C4-2B (cell line): ENCODE measurements around the gene IL12RB1.
"Not testable (repeated sequence)": the region's sequence is repeated elsewhere in the genome, so short reads cannot be mapped to it uniquely, and the experiment has no call there.

Experiments used
- CTCF ChIP-seq: fragments of 450-650 bp; conservative IDR thresholded peaks from 2 replicates; pipeline ENCODE4 v1.5.1; 2017; ENCODE audit warnings: mild to moderate bottlenecking
- ZFX ChIP-seq: fragments of 450-650 bp; IDR thresholded peaks from 2 replicates; pipeline ENCODE4 v1.6.1; 2017

DNA sequence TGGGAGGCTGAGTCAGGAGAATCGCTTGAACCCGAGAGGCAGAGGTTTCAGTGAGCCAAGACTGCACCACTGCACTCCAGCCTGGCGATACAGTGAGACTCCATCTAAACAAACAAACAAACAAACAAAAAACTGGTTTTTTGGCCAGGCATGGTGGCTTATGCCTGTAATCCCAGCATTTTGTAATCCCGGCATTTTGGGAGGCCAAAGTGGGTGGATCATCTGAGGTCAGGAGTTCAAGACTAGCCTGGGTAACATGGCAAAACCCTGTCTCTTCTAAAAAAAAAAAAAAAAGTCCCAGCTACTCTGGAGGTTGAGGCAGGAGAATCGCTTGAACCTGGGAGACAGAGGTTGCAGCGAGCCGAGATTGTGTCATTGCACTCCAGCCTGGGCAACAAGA, 18.5 kb upstream of the IL12RB1 start:
- not testable (repeated sequence) for TF ChIP-seq CTCF, ZFX
